Measurements from ENCODE around the gene LCMT1. TPM values are rescaled to one million over a fixed set of nuclear protein-coding genes. Genes with fewer than 3 reads are reported as not detected.

The LCMT1 gene
- total and polyA plus RNA-seq, 2 of the 4 experiments (the other 2 are of a cell fraction): 33.1 to 60.4 TPM

DNA sequence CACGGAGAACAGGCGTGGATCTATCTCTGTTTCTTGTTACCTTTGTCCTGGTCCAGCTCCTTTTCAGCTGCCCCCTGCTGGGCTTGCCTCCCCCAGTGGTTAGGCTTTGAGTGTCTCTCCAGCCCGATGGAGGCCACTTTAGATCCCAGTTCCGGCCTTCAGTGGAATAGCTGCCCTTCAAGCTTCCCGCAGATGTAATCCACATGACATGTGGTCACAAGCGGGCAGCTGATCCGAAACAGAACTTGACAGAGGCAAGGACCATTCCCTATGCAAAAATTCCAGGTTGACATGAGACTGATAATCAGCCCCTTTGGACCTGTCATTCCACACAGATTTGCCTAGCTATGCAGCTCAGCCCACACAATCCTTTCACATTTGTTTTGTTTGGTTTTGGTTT lies 64.6 kb downstream of the LCMT1 start:
- no peaks in the 10 kb centered on the region for H3K9me3 ChIP-seq (ENCODE audit: control insufficient read depth, insufficient read depth, low read length)
- no peak overlapping the region for H4K5ac ChIP-seq (ENCODE audit: low read depth, low read length)
- no peak overlapping the region for H3K18ac ChIP-seq (ENCODE audit: low read depth, low read length)
- WGBS, 2 experiments (ENCODE audit: extremely low coverage in 2 of 2, insufficient read length in 1 of 2): 96% methylated on average over 7 of the region's 7 CpGs; no CpG with 5 or more reads in 1 of the 2 experiments
- H4K8ac ChIP-seq (ENCODE audit: low read depth in 2 of 2, low read length in 2 of 2): no peak overlapping the region
- no peak overlapping the region for H3K23ac ChIP-seq (ENCODE audit: low read depth, low read length)
- intact Hi-C loops (cut with micrococcal nuclease) (no loop called here), in situ Hi-C loops (cut with MboI; ENCODE audit: low sequenced_read_pairs) (no loop called here), dilution Hi-C loops (cut with HindIII; ENCODE audit: low sequenced_read_pairs, unreplicated experiment) (no loop called here)
- ChIA-PET CTCF (interaction anchor here (0.5 to 1.1 kb wide), 2 partner anchors 20 to 24 kb away, joined by 3 read pairs; no protein-coding TSS in a partner anchor), POLR2A (ENCODE audit: unreplicated experiment) (no interaction called here)
- no peak overlapping the region for H2BK5ac ChIP-seq (ENCODE audit: low read depth, low read length, poor library complexity, severe bottlenecking)
- H3K9ac ChIP-seq (ENCODE audit: low read depth, low read length): no peak overlapping the region
- no peaks in the 10 kb centered on the region for H3K27me3 ChIP-seq (ENCODE audit: control insufficient read depth, insufficient read depth, low read length)
- H2AK5ac ChIP-seq (ENCODE audit: low read depth, low read length): no peak overlapping the region
- no peak overlapping the region for H3K56ac ChIP-seq (ENCODE audit: extremely low read depth, insufficient read depth, low read length)
- H2BK120ac ChIP-seq (ENCODE audit: low read depth, low read length): no peak overlapping the region
- ATAC-seq (ENCODE audit: low read depth) (no peak), DNase-seq (no peak)
- H3K14ac ChIP-seq (replicated peaks; ENCODE audit: low read depth, low read length): no peak overlapping the region
- peaks cover 27% of the 10 kb centered on the region for H3K36me3 ChIP-seq (ENCODE audit: control insufficient read depth, insufficient read depth, low read length)
- no peak overlapping the region for H3K4me3 ChIP-seq (ENCODE audit: insufficient read depth, low read depth, low read length)
- no peak overlapping the region for H2AK9ac ChIP-seq (replicated peaks; ENCODE audit: low read depth, low read length, poor library complexity)
- peaks cover 3% of the 10 kb centered on the region; the same call in 1 of the 2 replicates for H3K9me1 ChIP-seq (ENCODE audit: insufficient read depth, low read length)
- H2BK15ac ChIP-seq (ENCODE audit: low read depth, low read length): no peak overlapping the region
- no peak overlapping the region for H2AFZ ChIP-seq (replicated peaks; ENCODE audit: low read length, poor library complexity)
- no peaks in the 10 kb centered on the region; the same call in 1 of the 2 replicates for H3K4me1 ChIP-seq (ENCODE audit: control insufficient read depth, insufficient read depth, low read length)
- H2BK20ac ChIP-seq (ENCODE audit: low read depth, low read length): no peak overlapping the region
- no peak for TF ChIP-seq ELK1 (IDR thresholded peaks at IDR 0.05; ENCODE audit: borderline replicate concordance, low read depth, low read length)
- no peak for TF ChIP-seq RCOR1 (IDR thresholded peaks at IDR 0.05; ENCODE audit: insufficient replicate concordance, low read length)
- no peak for TF ChIP-seq NFE2L2 (IDR thresholded peaks at IDR 0.05; ENCODE audit: low read depth, low read length)
- no peak for TF ChIP-seq MXI1 (IDR thresholded peaks at IDR 0.05; ENCODE audit: borderline replicate concordance, low read depth, low read length)
- TF ChIP-seq CTCF (conservative IDR thresholded peaks at IDR 0.05; ENCODE audit: low read depth, low read length): no peak
- TF ChIP-seq USF2 (IDR thresholded peaks at IDR 0.05; ENCODE audit: low read depth, low read length): no peak
- no peak for TF ChIP-seq POLR2A (IDR thresholded peaks at IDR 0.05; ENCODE audit: low read depth, low read length)
- BruUV-seq (replicated peaks): no TSS peak
- H3K4ac ChIP-seq (ENCODE audit: low read depth, low read length): no peak overlapping the region
- H3K27ac ChIP-seq (ENCODE audit: insufficient read depth, low read length): no peak overlapping the region
- no peaks in the 10 kb centered on the region for H3K79me1 ChIP-seq (ENCODE audit: low read depth in 1 of 2, low read length in 2 of 2)
- H4K91ac ChIP-seq (ENCODE audit: insufficient read depth, low read depth, low read length): no peak overlapping the region
- H3K4me2 ChIP-seq (ENCODE audit: low read depth, low read length): no peak overlapping the region
- H4K20me1 ChIP-seq (ENCODE audit: insufficient read depth, low read length): no peaks in the 10 kb centered on the region

Measured in IMR-90 (cell line).